Measurements from ENCODE around the gene XYLB. TPM values are rescaled to one million over a fixed set of nuclear protein-coding genes. Genes with fewer than 3 reads are reported as not detected.

The XYLB gene
- total and polyA plus RNA-seq, 2 of the 13 experiments (the other 11 are each of a cell fraction or from before 2014, with no cell fraction given), result 25.9 to 30.0 TPM

DNA sequence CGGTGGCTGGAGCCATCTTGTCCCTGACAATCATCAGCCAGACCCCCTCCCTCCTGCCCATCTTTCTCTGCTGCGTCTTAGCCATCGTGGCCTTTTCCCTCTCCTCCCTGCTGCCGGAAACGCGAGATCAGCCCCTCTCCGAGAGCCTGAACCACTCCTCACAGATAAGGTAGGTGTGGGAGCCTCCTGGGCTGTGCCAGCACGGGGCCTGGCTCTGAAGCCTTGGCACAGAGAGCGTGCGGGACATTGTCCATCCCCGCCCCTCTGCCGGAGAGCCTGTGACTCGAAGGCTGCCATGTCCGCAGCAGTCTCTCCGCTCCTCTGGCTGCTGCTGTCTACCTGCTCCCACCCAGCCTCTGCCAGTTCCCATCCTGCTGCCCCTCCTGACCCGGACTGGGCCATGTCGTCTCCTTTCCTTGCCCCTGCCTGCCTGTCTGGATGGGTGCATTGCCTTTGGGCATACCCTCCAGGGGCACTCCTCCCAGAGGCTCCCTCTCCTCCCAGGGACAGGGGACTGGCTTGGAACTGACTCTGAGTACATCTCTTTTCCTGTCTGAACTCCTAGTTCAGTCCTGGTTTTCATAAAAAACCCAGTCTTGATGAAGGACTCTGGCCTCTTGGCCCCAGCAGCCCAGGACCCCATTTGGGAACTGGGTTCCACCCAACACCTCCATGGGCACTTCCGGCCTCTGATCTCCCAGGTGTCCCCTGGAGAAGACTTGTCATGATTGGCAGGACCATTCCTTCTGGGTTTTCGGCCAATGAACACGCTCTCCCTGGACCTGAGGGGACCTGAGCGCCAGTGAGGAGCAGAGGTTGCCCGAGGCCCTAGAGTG, 30.0 kb upstream of the XYLB start (continued):
- TF ChIP-seq, protein P1, sequence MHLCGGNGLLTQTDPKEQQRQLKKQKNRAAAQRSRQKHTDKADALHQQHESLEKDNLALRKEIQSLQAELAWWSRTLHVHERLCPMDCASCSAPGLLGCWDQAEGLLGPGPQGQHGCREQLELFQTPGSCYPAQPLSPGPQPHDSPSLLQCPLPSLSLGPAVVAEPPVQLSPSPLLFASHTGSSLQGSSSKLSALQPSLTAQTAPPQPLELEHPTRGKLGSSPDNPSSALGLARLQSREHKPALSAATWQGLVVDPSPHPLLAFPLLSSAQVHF (CRISPR knock-in tag; IDR thresholded peaks at IDR 0.05), result no peak
- no peak for TF ChIP-seq KDM6A (CRISPR knock-in tag; IDR thresholded peaks at IDR 0.05; ENCODE audit: low read depth)
- TF ChIP-seq ZNF772 (CRISPR knock-in tag; IDR thresholded peaks at IDR 0.05), result no peak
- TF ChIP-seq ZNF44 (CRISPR knock-in tag; IDR thresholded peaks at IDR 0.05), result no peak
- no peak for TF ChIP-seq HDAC2 (CRISPR knock-in tag; IDR thresholded peaks at IDR 0.05)
- no peak for TF ChIP-seq ZNF780A (CRISPR knock-in tag; IDR thresholded peaks at IDR 0.05)

DNA sequence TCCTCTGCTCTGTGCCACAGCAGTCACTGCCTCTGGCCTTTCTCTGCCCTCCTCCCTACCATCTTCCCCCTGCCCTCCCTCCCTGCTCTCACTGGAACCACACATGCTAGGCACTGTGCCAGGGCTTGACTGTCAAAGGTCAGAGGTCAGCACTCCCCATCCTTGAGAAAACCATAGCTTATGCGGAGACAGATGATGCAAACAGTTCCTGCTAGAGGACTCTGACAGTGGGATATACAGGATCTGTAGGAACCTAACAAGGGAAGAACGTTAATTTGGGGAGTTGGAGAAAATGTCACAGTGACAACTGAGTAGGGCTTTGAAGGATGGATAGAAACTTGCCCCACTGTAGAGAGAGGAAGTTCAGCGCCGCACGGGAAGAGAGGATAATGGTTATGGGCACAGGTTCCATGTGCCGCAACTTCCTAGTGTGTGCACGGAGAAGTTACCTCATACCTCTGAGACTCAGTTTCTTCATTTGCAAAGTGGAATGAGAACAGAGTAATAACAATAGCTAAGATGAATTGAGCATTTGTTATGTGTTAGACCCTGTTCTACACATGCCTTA, 29.3 kb upstream of the XYLB start:
- TF ChIP-seq CHD2 (IDR thresholded peaks at IDR 0.05; ENCODE audit: low read depth, low read length), result no peak

More for the DNA sequence above, 29.3 kb upstream of the XYLB start:
- intact Hi-C loops (cut with micrococcal nuclease; ENCODE audit: unreplicated experiment) (no loop called here), in situ Hi-C loops (cut with HindIII; ENCODE audit: extremely low pct_ligation_motif_present, low pct_unique_long_range_greater_than_20kb) (no loop called here)
- Histone ChIP-seq H2AFZ (ENCODE audit: low read length) (no peak overlapping the region), H3K9ac (ENCODE audit: insufficient read depth, low read depth, low read length) (no peak overlapping the region), H3K4me2 (ENCODE audit: low read depth, low read length) (no peak overlapping the region), H3K27ac (ENCODE audit: extremely low read length, insufficient read depth, low read length) (no peak overlapping the region), H3K79me2 (ENCODE audit: insufficient read depth, low read length) (no peaks in the 10 kb centered on the region), H3K9me3 (ENCODE audit: low read length) (no peaks in the 10 kb centered on the region), H3K4me3 (replicated peaks in 1 of 3; ENCODE audit: insufficient read depth in 1 of 3, low read depth in 2 of 3, low read length in 3 of 3) (no peak overlapping the region), H3K27me3 (ENCODE audit: control insufficient read depth in 1 of 2, insufficient read depth in 2 of 2, low read length in 2 of 2) (peaks cover 9 to 40% of the 10 kb centered on the region in 2 experiments; a peak in 4 of 5 replicates), H3K4me1 (ENCODE audit: insufficient read depth, low read length) (no peaks in the 10 kb centered on the region), H3K36me3 (replicated peaks in 1 of 2; ENCODE audit: control insufficient read depth in 1 of 2, insufficient read depth in 2 of 2, low read length in 2 of 2) (no peaks in the 10 kb centered on the region), H4K20me1 (ENCODE audit: insufficient read depth, low read length) (no peaks in the 10 kb centered on the region)
- BruUV-seq (replicated peaks), result no TSS peak
- ATAC-seq, result no peak
- ChIA-PET CTCF (ENCODE audit: low intra/inter-chr PET ratio, low total read pairs) (no interaction called here), POLR2A (no interaction called here)
- no peak for FAIRE-seq
- 70% methylated on average over 7 of the region's 7 CpGs for WGBS (ENCODE audit: low lambda C conversion rate)
- no peak for DNase-seq (ENCODE audit: low spot score)

Data from HepG2 (cell line).